Smooth muscle cell (in vitro differentiated cells): Measurements from ENCODE around the gene BCL11A. TPM values are rescaled to one million over a fixed set of nuclear protein-coding genes. Genes with fewer than 3 reads are reported as not detected.

Experiments used
- DNase-seq: peaks from one replicate; lab custom pipeline; 2025; ENCODE audit not compliant: unreplicated experiment; lab: John Stamatoyannopoulos, UW
- H2AFZ ChIP-seq: fragments of 200-600 bp; sonication (generic); 2 replicates; pipeline ENCODE4 v1.6.0; 2016; ENCODE audit warnings: antibody characterized with exemption, low read depth, mild to moderate bottlenecking
- H3F3A ChIP-seq: fragments of 200-600 bp; sonication (generic); 2 replicates; pipeline ENCODE4 v1.6.0; 2017; ENCODE audit warnings: antibody characterized with exemption, low read depth
- H3K27ac ChIP-seq: fragments of 200-600 bp; sonication (generic); 2 replicates; pipeline ENCODE4 v1.5.1; 2016; ENCODE audit warnings: low read depth, mild to moderate bottlenecking
- H3K27me3 ChIP-seq: fragments of 200-600 bp; sonication (generic); 2 replicates; pipeline ENCODE4 v1.6.1; 2016; ENCODE audit warnings: low read depth, mild to moderate bottlenecking
- H3K36me3 ChIP-seq: fragments of 200-600 bp; sonication (generic); 2 replicates; pipeline ENCODE4 v1.5.1; 2016; ENCODE audit warnings: low read depth
- H3K4me1 ChIP-seq: fragments of 200-600 bp; sonication (generic); 2 replicates; pipeline ENCODE4 v1.5.1; 2016; ENCODE audit warnings: low read depth
- H3K4me2 ChIP-seq: fragments of 200-600 bp; sonication (generic); 2 replicates; pipeline ENCODE4 v1.6.0; 2016; ENCODE audit warnings: mild to moderate bottlenecking
- H3K4me3 ChIP-seq: fragments of 200-600 bp; sonication (generic); 2 replicates; pipeline ENCODE4 v1.5.1; 2016; ENCODE audit warnings: mild to moderate bottlenecking
- H3K79me2 ChIP-seq: fragments of 200-600 bp; sonication (generic); 2 replicates; pipeline ENCODE4 v1.6.0; 2016; ENCODE audit warnings: low read depth, mild to moderate bottlenecking
- H3K9ac ChIP-seq: fragments of 200-600 bp; sonication (generic); 2 replicates; pipeline ENCODE4 v1.6.0; 2016; ENCODE audit warnings: low read depth
- H3K9me3 ChIP-seq: fragments of 200-600 bp; sonication (generic); replicated peaks from 2 replicates; pipeline ENCODE4 v1.5.1; 2016; ENCODE audit warnings: low read depth
- H4K20me1 ChIP-seq: fragments of 200-600 bp; sonication (generic); 2 replicates; pipeline ENCODE4 v1.6.0; 2016; ENCODE audit warnings: low read depth
- CTCF ChIP-seq: fragments of 200-600 bp; sonication (generic); IDR thresholded peaks from 2 replicates; pipeline ENCODE4 v1.5.1; 2017; ENCODE audit warnings: borderline replicate concordance, mild to moderate bottlenecking, antibody characterized with exemption; ENCODE audit not compliant: insufficient read depth, poor library complexity, severe bottlenecking
- WGBS: methylation state at CpG from one replicate; pipeline ENCODE4 v1.1.7; 2016; ENCODE audit warnings: low lambda C conversion rate; 5-methylcytosine and 5-hydroxymethylcytosine counted together
- polyA plus RNA-seq: library from polyadenylated mRNA; unstranded; fragments of >200 nt; fragmentation: Nextera tagmentation; extraction: Ambion mirVana; gene quantifications from 2 replicates; pipeline ENCODE4 v1.2.1, GENCODE V29; 2016
- total RNA-seq: library from RNA; depleted of rRNA; stranded (reverse); fragments of >200 nt; gene quantifications from 2 replicates; pipeline ENCODE4 v1.2.3, GENCODE V29; 2014

Gene BCL11A
- total and polyA plus RNA-seq, 2 experiments from 2014 or later: 15.8 to 20.0 TPM

GRCh38 chr2:60555783-60556139 lies 2.3 kb upstream of the BCL11A start:
- TF ChIP-seq CTCF: no peak
- peak overlapping the region; percentile 90 for H2AFZ ChIP-seq
- H4K20me1 ChIP-seq: peaks cover 15% of the 10 kb centered on the region
- no peak overlapping the region for H3K9ac ChIP-seq
- WGBS: under 1% methylated on average over 5 of the region's 5 CpGs
- H3K27me3 ChIP-seq: no peaks in the 10 kb centered on the region
- H3F3A ChIP-seq: peaks cover 11% of the 10 kb centered on the region
- H3K4me1 ChIP-seq: peaks cover 31% of the 10 kb centered on the region
- H3K36me3 ChIP-seq: no peaks in the 10 kb centered on the region
- H3K4me3 ChIP-seq: peak overlapping the region; percentile 74
- H3K27ac ChIP-seq: no peak overlapping the region
- peaks cover 23% of the 10 kb centered on the region for H3K79me2 ChIP-seq
- H3K4me2 ChIP-seq: peak overlapping the region; percentile 97
- H3K9me3 ChIP-seq: no peaks in the 10 kb centered on the region
- no peak for DNase-seq

GRCh38 chr2:60555066-60555782 lies 1.8 kb upstream of the BCL11A start:
- Histone ChIP-seq H3K4me3 (peak overlapping the region; percentile 74), H3K27ac (no peak overlapping the region), H3K4me2 (peak overlapping the region; percentile 97), H3K4me1 (peaks cover 31% of the 10 kb centered on the region), H3K36me3 (no peaks in the 10 kb centered on the region), H2AFZ (peak overlapping the region; percentile 90), H3K9me3 (no peaks in the 10 kb centered on the region), H4K20me1 (peaks cover 19% of the 10 kb centered on the region), H3K27me3 (no peaks in the 10 kb centered on the region), H3K79me2 (peaks cover 27% of the 10 kb centered on the region), H3K9ac (peak overlapping the region; percentile 54), H3F3A (peaks cover 11% of the 10 kb centered on the region)
- DNase-seq: no peak
- TF ChIP-seq CTCF: peak; percentile 20
- WGBS: under 1% methylated on average over 43 of the region's 43 CpGs

- Histone ChIP-seq H3F3A (peaks cover 11% of the 10 kb centered on the region), H3K79me2 (peaks cover 33% of the 10 kb centered on the region), H3K9me3 (no peaks in the 10 kb centered on the region), H2AFZ (peak overlapping the region; percentile 90), H3K36me3 (no peaks in the 10 kb centered on the region), H3K4me3 (peak overlapping the region; percentile 74), H3K27me3 (no peaks in the 10 kb centered on the region), H3K27ac (peak overlapping the region; percentile 64), H3K4me1 (peaks cover 31% of the 10 kb centered on the region), H4K20me1 (peaks cover 24% of the 10 kb centered on the region), H3K4me2 (peak overlapping the region; percentile 97), H3K9ac (peak overlapping the region; percentile 54)
- under 1% methylated on average over 28 of the region's 28 CpGs for WGBS
- no peak for DNase-seq
- no peak for TF ChIP-seq CTCF
Measured at GRCh38 chr2:60554646-60555065, 1.2 kb upstream of the BCL11A start.
